GM19238 (cell line): ENCODE results near the gene SERPINA3.
"Not testable (repeated sequence)": the region's sequence is repeated elsewhere in the genome, so short reads cannot be mapped to it uniquely, and the experiment has no call there.

ENCODE experiments used
- DNase-seq: peaks from one replicate; pipeline ENCODE4 v3.0.0; 2011; ENCODE audit warnings: low spot score; ENCODE audit not compliant: insufficient read length

Gene SERPINA3

GRCh38 chr14:94584591-94585280 is 27.5 kb upstream of the SERPINA3 start:
- DNase-seq: no peak

GRCh38 chr14:94586635-94587034 is 25.6 kb upstream of the SERPINA3 start:
- DNase-seq: no peak

- no peak for DNase-seq
Measured at GRCh38 chr14:94588311-94588710, 23.9 kb upstream of the SERPINA3 start.

GRCh38 chr14:94591073-94591472 is 21.1 kb upstream of the SERPINA3 start:
- no peak for DNase-seq

- no peak for DNase-seq
Measured at GRCh38 chr14:94591871-94592270, 20.3 kb upstream of the SERPINA3 start.

GRCh38 chr14:94592457-94592856 is 19.7 kb upstream of the SERPINA3 start:
- DNase-seq: no peak

GRCh38 chr14:94593376-94593748 is 18.8 kb upstream of the SERPINA3 start:
- DNase-seq: no peak

- no peak for DNase-seq
Measured at GRCh38 chr14:94593749-94594431, 18.3 kb upstream of the SERPINA3 start.

GRCh38 chr14:94594441-94594840 is 17.8 kb upstream of the SERPINA3 start:
- no peak for DNase-seq

GRCh38 chr14:94595912-94596311 is 16.3 kb upstream of the SERPINA3 start:
- DNase-seq: no peak

GRCh38 chr14:94596361-94596760 is 15.8 kb upstream of the SERPINA3 start:
- DNase-seq: no peak

- DNase-seq: no peak
Measured at GRCh38 chr14:94597788-94598187, 14.4 kb upstream of the SERPINA3 start.

- DNase-seq: no peak
Measured at GRCh38 chr14:94598506-94598815, 13.7 kb upstream of the SERPINA3 start.

GRCh38 chr14:94598816-94599655 is 13.2 kb upstream of the SERPINA3 start:
- no peak for DNase-seq

- DNase-seq: no peak
Measured at GRCh38 chr14:94599656-94600004, 12.6 kb upstream of the SERPINA3 start.

GRCh38 chr14:94600148-94600545 is 12.0 kb upstream of the SERPINA3 start:
- no peak for DNase-seq

- DNase-seq: no peak
Measured at GRCh38 chr14:94601884-94602391, 10.3 kb upstream of the SERPINA3 start.

GRCh38 chr14:94602722-94603121 is 9.5 kb upstream of the SERPINA3 start:
- DNase-seq: no peak

GRCh38 chr14:94605361-94605760 is 6.8 kb upstream of the SERPINA3 start:
- no peak for DNase-seq

GRCh38 chr14:94608966-94609365 is 3.2 kb upstream of the SERPINA3 start:
- not testable (repeated sequence) for DNase-seq

GRCh38 chr14:94611179-94611578 is 1.0 kb upstream of the SERPINA3 start:
- DNase-seq: no peak
